WTC11 (cell line): ENCODE data around the gene CACNA1C. TPM values are rescaled to one million over a fixed set of nuclear protein-coding genes. Genes with fewer than 3 reads are reported as not detected.

Experiments used
- ATAC-seq: fragments of 200-7000 bp; cut with Tn5 transposase; 2 replicates; pipeline ENCODE4 v1.10.0; 2021; ENCODE audit warnings: mild to moderate bottlenecking, moderate library complexity
- CTCF ChIA-PET: fragments of 300-600 bp; sonication (Branson Sonifier 250); formaldehyde crosslinking; loops from one replicate; lab custom pipeline; 2021; ENCODE audit warnings: antibody characterized with exemption; lab: Charles Lee
- POLR2A ChIA-PET: fragments of 350-600 bp; sonication (Branson Sonifier 250); formaldehyde crosslinking; loops from one replicate; lab custom pipeline; 2021; ENCODE audit warnings: antibody characterized with exemption; lab: Charles Lee
- DNase-seq: peaks from one replicate; pipeline ENCODE4 v3.0.0; 2021; ENCODE audit warnings: low spot score
- H3K27ac Mint-ChIP-seq: 2 replicates; pipeline ENCODE4 v1.8.0; 2021; ENCODE audit warnings: mixed read lengths
- H3K27me3 Mint-ChIP-seq: 2 replicates; pipeline ENCODE4 v1.8.0; 2021; ENCODE audit warnings: low read depth, mild to moderate bottlenecking, moderate library complexity, mixed read lengths
- H3K36me3 Mint-ChIP-seq: 2 replicates; pipeline ENCODE4 v1.8.0; 2021; ENCODE audit warnings: mixed read lengths
- H3K4me1 Mint-ChIP-seq: 2 replicates; pipeline ENCODE4 v1.8.0; 2022; ENCODE audit warnings: mixed read lengths
- H3K4me3 Mint-ChIP-seq: 2 replicates; pipeline ENCODE4 v1.8.0; 2021; ENCODE audit warnings: mild to moderate bottlenecking, moderate library complexity, mixed read lengths
- H3K9me3 Mint-ChIP-seq: 2 replicates; pipeline ENCODE4 v1.8.0; 2021; ENCODE audit warnings: mixed read lengths
- ATF1 ChIP-seq: sonication (generic); formaldehyde crosslinking; IDR thresholded peaks from 2 replicates; pipeline ENCODE4 v1.8.1; 2023; ENCODE audit warnings: mild to moderate bottlenecking, moderate library complexity, missing genetic modification reagents
- ESRRA ChIP-seq: sonication (generic); formaldehyde crosslinking; IDR thresholded peaks from 2 replicates; pipeline ENCODE4 v1.8.1; 2022; ENCODE audit warnings: mild to moderate bottlenecking, missing genetic modification reagents, borderline replicate concordance
- ETV6 ChIP-seq: sonication (generic); formaldehyde crosslinking; IDR thresholded peaks from 2 replicates; pipeline ENCODE4 v1.8.1; 2022; ENCODE audit warnings: mild to moderate bottlenecking, missing genetic modification reagents
- FOXK1 ChIP-seq: sonication (generic); formaldehyde crosslinking; IDR thresholded peaks from 2 replicates; pipeline ENCODE4 v1.8.0; 2022; ENCODE audit warnings: mild to moderate bottlenecking, moderate library complexity, missing genetic modification reagents
- IRF2 ChIP-seq: sonication (generic); formaldehyde crosslinking; IDR thresholded peaks from 2 replicates; pipeline ENCODE4 v1.8.0; 2022; ENCODE audit warnings: low read depth, missing genetic modification reagents, borderline replicate concordance
- JUN ChIP-seq: sonication (generic); formaldehyde crosslinking; IDR thresholded peaks from 2 replicates; pipeline ENCODE4 v1.8.0; 2023; ENCODE audit warnings: mild to moderate bottlenecking, missing genetic modification reagents
- KAT7 ChIP-seq: sonication (generic); formaldehyde crosslinking; IDR thresholded peaks from 2 replicates; pipeline ENCODE4 v1.8.1; 2023; ENCODE audit warnings: missing genetic modification reagents, mild to moderate bottlenecking, borderline replicate concordance
- NFATC4 ChIP-seq: fragments of 250-450 bp; sonication (Bioruptor Pico); IDR thresholded peaks from 2 replicates; pipeline ENCODE4 v1.9.0; 2021; ENCODE audit warnings: mild to moderate bottlenecking
- NR1H2 ChIP-seq: sonication (generic); formaldehyde crosslinking; IDR thresholded peaks from 2 replicates; pipeline ENCODE4 v1.9.0; 2021; ENCODE audit warnings: mild to moderate bottlenecking, moderate library complexity, missing genetic modification reagents
- NR3C1 ChIP-seq: sonication (generic); formaldehyde crosslinking; conservative IDR thresholded peaks from 2 replicates; pipeline ENCODE4 v1.8.1; 2023; ENCODE audit warnings: low read depth, mild to moderate bottlenecking, missing genetic modification reagents
- OVOL2 ChIP-seq: fragments of 250-450 bp; sonication (Bioruptor Pico); IDR thresholded peaks from 2 replicates; pipeline ENCODE4 v1.9.0; 2021; ENCODE audit warnings: mild to moderate bottlenecking, borderline replicate concordance
- SOX15 ChIP-seq: fragments of 250-450 bp; sonication (Bioruptor Pico); IDR thresholded peaks from 2 replicates; pipeline ENCODE4 v1.9.0; 2021; ENCODE audit warnings: mild to moderate bottlenecking
- TEAD4 ChIP-seq: sonication (generic); formaldehyde crosslinking; IDR thresholded peaks from 2 replicates; pipeline ENCODE4 v1.8.0; 2022; ENCODE audit warnings: mild to moderate bottlenecking, missing genetic modification reagents
- ZNF138 ChIP-seq: sonication (generic); formaldehyde crosslinking; conservative IDR thresholded peaks from 2 replicates; pipeline ENCODE4 v1.8.1; 2022; ENCODE audit warnings: mild to moderate bottlenecking, moderate library complexity, missing genetic modification reagents
- total RNA-seq: library from RNA; stranded (reverse); gene quantifications from 3 replicates; pipeline ENCODE4 v1.2.3, GENCODE V29; 2021
- TF ChIP-seq, protein P1 (sequence below): fragments of 250-450 bp; sonication (Bioruptor Pico); IDR thresholded peaks from 2 replicates; pipeline ENCODE4 v1.9.0; 2021; ENCODE audit warnings: mild to moderate bottlenecking
- TF ChIP-seq, protein P2 (sequence below): sonication (generic); formaldehyde crosslinking; IDR thresholded peaks from 2 replicates; pipeline ENCODE4 v1.8.0; 2023; ENCODE audit warnings: mild to moderate bottlenecking, missing genetic modification reagents
- TF ChIP-seq, protein P3 (sequence below): sonication (generic); formaldehyde crosslinking; IDR thresholded peaks from 2 replicates; pipeline ENCODE4 v1.8.0; 2023; ENCODE audit warnings: missing genetic modification reagents
- TF ChIP-seq, protein P4 (sequence below): fragments of 250-450 bp; sonication (Bioruptor Pico); IDR thresholded peaks from 2 replicates; pipeline ENCODE4 v1.9.0; 2021; ENCODE audit warnings: mild to moderate bottlenecking
- TF ChIP-seq, protein P5 (sequence below): sonication (generic); formaldehyde crosslinking; IDR thresholded peaks from 2 replicates; pipeline ENCODE4 v1.8.1; 2023; ENCODE audit warnings: mild to moderate bottlenecking, missing genetic modification reagents, moderate library complexity
- TF ChIP-seq, protein P6 (sequence below): fragments of 250-450 bp; sonication (Bioruptor Pico); IDR thresholded peaks from 2 replicates; pipeline ENCODE4 v1.8.0; 2021; ENCODE audit warnings: mild to moderate bottlenecking
- TF ChIP-seq, protein P7 (sequence below): sonication (generic); formaldehyde crosslinking; IDR thresholded peaks from 2 replicates; pipeline ENCODE4 v1.8.0; 2022; ENCODE audit warnings: mild to moderate bottlenecking, missing genetic modification reagents

CACNA1C gene
- total RNA-seq, 1 experiment from 2014 or later, result 1.7 TPM

DNA sequence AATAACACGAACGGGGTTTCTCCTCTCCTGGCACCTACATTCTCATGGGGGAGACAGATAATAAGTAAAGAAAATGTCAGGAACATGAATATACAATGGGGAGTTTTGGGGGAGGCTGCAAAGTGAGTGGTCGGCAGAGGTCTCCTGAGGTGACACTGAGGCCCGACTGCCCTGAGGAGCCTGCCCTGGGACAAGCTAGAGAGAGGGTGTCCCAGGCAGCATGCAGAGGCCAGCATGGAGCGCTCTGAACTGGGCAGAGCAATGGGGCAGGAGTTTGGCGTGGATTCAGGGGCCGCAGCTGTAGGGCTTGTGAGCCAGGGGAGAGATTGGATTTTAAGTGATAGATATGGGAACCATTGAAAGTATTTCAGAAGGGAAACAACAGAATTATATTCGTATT lies 320.5 kb downstream of the CACNA1C start:
- POLR2A ChIA-PET, result no interaction called here
- TF ChIP-seq OVOL2, result no peak
- TF ChIP-seq NR1H2 (CRISPR knock-in tag), result no peak
- TF ChIP-seq TEAD4, result no peak
- TF ChIP-seq JUN (CRISPR knock-in tag), result no peak
- TF ChIP-seq NFATC4, result no peak
- no peak for TF ChIP-seq KAT7 (CRISPR knock-in tag)
- TF ChIP-seq, protein P1, sequence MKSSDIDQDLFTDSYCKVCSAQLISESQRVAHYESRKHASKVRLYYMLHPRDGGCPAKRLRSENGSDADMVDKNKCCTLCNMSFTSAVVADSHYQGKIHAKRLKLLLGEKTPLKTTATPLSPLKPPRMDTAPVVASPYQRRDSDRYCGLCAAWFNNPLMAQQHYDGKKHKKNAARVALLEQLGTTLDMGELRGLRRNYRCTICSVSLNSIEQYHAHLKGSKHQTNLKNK (CRISPR knock-in tag), result no peak
- TF ChIP-seq, all 79 proteins: peak for 0
- no peaks in the 10 kb centered on the region for H3K27me3 Mint-ChIP-seq
- no peaks in the 10 kb centered on the region for H3K9me3 Mint-ChIP-seq
- H3K36me3 Mint-ChIP-seq, result no peaks in the 10 kb centered on the region
- CTCF ChIA-PET, result interaction anchor here (1.0 kb wide), 1 partner anchor 13 kb away, joined by 3 read pairs; no protein-coding TSS in a partner anchor
- no peak overlapping the region for H3K27ac Mint-ChIP-seq
- peaks cover 12% of the 10 kb centered on the region for H3K4me1 Mint-ChIP-seq
- no peak overlapping the region for H3K4me3 Mint-ChIP-seq
- ATAC-seq (no peak), DNase-seq (no peak)

DNA sequence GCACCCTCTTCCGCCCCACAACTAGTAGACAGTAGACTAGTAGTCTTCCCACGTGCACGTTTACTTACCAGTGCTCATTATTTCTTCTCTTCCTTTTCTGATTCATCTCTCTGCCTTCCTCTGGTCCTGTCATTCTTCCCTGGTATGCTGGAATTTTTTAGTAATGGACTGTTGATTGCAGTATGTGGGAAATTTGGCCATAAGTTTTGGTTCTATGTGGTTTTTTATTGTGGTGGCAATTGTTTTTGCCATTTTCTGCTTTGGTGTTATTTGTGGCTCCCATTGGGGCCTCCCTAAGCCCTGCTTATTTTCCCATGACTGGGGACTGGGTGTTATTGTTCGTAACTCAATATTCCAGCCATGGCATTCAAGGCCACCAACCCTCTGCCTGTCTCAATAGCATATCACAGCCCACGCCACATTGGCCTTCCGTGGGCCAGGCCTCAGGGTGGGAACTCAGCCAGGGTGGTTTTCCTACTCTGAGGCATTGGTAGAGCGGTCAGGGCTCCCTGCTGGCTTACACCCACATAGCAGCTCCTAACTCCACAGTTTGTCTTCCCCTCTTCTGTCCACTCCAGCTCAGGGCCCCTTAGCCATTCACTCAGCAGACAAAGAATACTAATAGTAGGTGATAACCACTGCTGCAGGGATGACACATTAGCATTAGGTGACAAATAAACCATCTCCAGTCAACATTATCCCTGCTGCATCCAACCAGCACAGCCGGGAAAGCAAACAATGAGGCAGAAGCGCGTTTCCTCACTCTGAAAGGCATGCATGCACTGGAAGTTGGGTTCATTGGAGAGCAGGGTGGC lies 321.5 kb downstream of the CACNA1C start:
- no peak for ATAC-seq
- POLR2A ChIA-PET, result no interaction called here
- CTCF ChIA-PET, result no interaction called here
- H3K27me3 Mint-ChIP-seq, result no peaks in the 10 kb centered on the region
- H3K27ac Mint-ChIP-seq, result no peak overlapping the region
- H3K4me3 Mint-ChIP-seq, result no peak overlapping the region
- no peaks in the 10 kb centered on the region for H3K36me3 Mint-ChIP-seq
- H3K9me3 Mint-ChIP-seq, result no peaks in the 10 kb centered on the region
- no peak for DNase-seq
- peaks cover 12% of the 10 kb centered on the region for H3K4me1 Mint-ChIP-seq
- TF ChIP-seq, protein P2, sequence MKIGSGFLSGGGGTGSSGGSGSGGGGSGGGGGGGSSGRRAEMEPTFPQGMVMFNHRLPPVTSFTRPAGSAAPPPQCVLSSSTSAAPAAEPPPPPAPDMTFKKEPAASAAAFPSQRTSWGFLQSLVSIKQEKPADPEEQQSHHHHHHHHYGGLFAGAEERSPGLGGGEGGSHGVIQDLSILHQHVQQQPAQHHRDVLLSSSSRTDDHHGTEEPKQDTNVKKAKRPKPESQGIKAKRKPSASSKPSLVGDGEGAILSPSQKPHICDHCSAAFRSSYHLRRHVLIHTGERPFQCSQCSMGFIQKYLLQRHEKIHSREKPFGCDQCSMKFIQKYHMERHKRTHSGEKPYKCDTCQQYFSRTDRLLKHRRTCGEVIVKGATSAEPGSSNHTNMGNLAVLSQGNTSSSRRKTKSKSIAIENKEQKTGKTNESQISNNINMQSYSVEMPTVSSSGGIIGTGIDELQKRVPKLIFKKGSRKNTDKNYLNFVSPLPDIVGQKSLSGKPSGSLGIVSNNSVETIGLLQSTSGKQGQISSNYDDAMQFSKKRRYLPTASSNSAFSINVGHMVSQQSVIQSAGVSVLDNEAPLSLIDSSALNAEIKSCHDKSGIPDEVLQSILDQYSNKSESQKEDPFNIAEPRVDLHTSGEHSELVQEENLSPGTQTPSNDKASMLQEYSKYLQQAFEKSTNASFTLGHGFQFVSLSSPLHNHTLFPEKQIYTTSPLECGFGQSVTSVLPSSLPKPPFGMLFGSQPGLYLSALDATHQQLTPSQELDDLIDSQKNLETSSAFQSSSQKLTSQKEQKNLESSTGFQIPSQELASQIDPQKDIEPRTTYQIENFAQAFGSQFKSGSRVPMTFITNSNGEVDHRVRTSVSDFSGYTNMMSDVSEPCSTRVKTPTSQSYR (CRISPR knock-in tag), result no peak
- TF ChIP-seq, protein P3, sequence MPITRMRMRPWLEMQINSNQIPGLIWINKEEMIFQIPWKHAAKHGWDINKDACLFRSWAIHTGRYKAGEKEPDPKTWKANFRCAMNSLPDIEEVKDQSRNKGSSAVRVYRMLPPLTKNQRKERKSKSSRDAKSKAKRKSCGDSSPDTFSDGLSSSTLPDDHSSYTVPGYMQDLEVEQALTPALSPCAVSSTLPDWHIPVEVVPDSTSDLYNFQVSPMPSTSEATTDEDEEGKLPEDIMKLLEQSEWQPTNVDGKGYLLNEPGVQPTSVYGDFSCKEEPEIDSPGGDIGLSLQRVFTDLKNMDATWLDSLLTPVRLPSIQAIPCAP (CRISPR knock-in tag), result no peak
- TF ChIP-seq, protein P4, sequence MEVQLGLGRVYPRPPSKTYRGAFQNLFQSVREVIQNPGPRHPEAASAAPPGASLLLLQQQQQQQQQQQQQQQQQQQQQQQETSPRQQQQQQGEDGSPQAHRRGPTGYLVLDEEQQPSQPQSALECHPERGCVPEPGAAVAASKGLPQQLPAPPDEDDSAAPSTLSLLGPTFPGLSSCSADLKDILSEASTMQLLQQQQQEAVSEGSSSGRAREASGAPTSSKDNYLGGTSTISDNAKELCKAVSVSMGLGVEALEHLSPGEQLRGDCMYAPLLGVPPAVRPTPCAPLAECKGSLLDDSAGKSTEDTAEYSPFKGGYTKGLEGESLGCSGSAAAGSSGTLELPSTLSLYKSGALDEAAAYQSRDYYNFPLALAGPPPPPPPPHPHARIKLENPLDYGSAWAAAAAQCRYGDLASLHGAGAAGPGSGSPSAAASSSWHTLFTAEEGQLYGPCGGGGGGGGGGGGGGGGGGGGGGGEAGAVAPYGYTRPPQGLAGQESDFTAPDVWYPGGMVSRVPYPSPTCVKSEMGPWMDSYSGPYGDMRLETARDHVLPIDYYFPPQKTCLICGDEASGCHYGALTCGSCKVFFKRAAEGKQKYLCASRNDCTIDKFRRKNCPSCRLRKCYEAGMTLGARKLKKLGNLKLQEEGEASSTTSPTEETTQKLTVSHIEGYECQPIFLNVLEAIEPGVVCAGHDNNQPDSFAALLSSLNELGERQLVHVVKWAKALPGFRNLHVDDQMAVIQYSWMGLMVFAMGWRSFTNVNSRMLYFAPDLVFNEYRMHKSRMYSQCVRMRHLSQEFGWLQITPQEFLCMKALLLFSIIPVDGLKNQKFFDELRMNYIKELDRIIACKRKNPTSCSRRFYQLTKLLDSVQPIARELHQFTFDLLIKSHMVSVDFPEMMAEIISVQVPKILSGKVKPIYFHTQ (CRISPR knock-in tag), result no peak
- TF ChIP-seq NR3C1 (CRISPR knock-in tag) (no peak), KAT7 (CRISPR knock-in tag) (no peak), SOX15 (CRISPR knock-in tag) (no peak), FOXK1 (CRISPR knock-in tag) (no peak), IRF2 (no peak), ATF1 (CRISPR knock-in tag) (no peak), ETV6 (CRISPR knock-in tag) (no peak), ZNF138 (no peak), ESRRA (CRISPR knock-in tag) (no peak)
- TF ChIP-seq, protein P5, sequence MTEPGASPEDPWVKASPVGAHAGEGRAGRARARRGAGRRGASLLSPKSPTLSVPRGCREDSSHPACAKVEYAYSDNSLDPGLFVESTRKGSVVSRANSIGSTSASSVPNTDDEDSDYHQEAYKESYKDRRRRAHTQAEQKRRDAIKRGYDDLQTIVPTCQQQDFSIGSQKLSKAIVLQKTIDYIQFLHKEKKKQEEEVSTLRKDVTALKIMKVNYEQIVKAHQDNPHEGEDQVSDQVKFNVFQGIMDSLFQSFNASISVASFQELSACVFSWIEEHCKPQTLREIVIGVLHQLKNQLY (CRISPR knock-in tag), result no peak
- TF ChIP-seq, protein P6, sequence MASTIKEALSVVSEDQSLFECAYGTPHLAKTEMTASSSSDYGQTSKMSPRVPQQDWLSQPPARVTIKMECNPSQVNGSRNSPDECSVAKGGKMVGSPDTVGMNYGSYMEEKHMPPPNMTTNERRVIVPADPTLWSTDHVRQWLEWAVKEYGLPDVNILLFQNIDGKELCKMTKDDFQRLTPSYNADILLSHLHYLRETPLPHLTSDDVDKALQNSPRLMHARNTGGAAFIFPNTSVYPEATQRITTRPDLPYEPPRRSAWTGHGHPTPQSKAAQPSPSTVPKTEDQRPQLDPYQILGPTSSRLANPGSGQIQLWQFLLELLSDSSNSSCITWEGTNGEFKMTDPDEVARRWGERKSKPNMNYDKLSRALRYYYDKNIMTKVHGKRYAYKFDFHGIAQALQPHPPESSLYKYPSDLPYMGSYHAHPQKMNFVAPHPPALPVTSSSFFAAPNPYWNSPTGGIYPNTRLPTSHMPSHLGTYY (CRISPR knock-in tag), result no peak
- TF ChIP-seq, protein P7, sequence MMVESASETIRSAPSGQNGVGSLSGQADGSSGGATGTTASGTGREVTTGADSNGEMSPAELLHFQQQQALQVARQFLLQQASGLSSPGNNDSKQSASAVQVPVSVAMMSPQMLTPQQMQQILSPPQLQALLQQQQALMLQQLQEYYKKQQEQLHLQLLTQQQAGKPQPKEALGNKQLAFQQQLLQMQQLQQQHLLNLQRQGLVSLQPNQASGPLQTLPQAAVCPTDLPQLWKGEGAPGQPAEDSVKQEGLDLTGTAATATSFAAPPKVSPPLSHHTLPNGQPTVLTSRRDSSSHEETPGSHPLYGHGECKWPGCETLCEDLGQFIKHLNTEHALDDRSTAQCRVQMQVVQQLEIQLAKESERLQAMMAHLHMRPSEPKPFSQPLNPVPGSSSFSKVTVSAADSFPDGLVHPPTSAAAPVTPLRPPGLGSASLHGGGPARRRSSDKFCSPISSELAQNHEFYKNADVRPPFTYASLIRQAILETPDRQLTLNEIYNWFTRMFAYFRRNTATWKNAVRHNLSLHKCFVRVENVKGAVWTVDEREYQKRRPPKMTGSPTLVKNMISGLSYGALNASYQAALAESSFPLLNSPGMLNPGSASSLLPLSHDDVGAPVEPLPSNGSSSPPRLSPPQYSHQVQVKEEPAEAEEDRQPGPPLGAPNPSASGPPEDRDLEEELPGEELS (CRISPR knock-in tag), result no peak
